GM08714 (cell line): Measurements from ENCODE around the gene PCDHGC4.

Source experiments
- H3K4me3 ChIP-seq: fragments of 200-500 bp; sonication (Bioruptor generic); 2 replicates; pipeline ENCODE4 v1.5.1; 2014; ENCODE audit warnings: mild to moderate bottlenecking, low read length, inconsistent platforms
- ZNF274 ChIP-seq: IDR thresholded peaks from 2 replicates; pipeline ENCODE4 v1.6.1; 2012; ENCODE audit warnings: mild to moderate bottlenecking, low read depth, low read length

PCDHGC4 gene

DNA sequence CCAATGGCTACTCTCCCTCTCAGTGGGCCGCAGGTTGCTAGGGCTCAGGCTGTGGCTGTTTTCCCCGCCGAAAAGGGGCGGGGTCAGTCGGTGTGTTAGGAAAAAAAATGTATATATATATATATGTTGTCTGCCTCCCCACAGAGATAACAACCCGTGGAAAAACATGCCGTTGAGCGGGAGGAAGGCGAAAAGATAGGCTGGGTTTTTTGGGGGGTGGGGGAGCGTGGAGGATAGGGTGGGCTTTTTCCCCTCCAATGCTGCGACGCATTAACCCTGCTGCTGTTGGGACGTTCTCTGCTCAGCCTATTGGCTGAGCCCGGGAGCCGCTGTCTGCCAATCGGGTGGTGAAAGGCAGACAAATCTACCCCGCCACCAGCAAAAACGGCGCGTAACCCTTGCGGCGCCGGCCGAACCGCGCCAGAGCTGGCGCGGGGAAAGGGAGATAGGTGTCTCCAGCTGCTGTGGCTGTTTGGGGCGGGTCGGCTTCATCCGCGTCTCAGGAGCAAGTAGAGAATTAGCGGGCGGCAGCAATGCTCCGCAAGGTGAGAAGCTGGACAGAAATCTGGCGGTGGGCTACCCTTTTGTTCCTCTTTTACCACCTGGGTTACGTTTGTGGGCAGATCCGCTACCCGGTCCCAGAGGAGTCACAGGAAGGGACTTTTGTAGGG, at the start of gene PCDHGC4:
TSS of gene PCDHGC4 (plus strand) at position 390 of the 671 bp plus-strand sequence. CDS start at position 534, 144 bp downstream.
- H3K4me3 ChIP-seq: no peak within 1 kb of the TSS
- no peak for TF ChIP-seq ZNF274

DNA sequence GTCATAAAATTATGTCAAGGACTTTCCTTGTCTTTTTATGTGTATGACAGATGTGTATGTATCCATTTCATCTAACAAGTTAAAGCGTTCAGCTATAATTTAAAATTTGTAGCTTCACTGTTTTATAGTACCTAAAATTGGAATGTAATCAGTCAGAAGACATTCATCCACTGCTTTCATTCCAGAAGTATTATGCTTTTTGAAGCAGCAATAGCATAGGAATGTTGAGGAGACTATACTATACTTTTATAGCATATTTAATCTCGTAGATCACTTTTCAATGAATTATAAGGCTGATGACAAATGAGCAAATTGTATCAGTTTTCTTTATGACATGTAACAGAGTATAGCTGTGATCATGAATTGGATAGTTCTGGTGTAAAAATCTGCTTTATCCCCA, 47.6 kb upstream of the PCDHGC4 start:
- TF ChIP-seq ZNF274: no peak
- H3K4me3 ChIP-seq: no peak overlapping the region

DNA sequence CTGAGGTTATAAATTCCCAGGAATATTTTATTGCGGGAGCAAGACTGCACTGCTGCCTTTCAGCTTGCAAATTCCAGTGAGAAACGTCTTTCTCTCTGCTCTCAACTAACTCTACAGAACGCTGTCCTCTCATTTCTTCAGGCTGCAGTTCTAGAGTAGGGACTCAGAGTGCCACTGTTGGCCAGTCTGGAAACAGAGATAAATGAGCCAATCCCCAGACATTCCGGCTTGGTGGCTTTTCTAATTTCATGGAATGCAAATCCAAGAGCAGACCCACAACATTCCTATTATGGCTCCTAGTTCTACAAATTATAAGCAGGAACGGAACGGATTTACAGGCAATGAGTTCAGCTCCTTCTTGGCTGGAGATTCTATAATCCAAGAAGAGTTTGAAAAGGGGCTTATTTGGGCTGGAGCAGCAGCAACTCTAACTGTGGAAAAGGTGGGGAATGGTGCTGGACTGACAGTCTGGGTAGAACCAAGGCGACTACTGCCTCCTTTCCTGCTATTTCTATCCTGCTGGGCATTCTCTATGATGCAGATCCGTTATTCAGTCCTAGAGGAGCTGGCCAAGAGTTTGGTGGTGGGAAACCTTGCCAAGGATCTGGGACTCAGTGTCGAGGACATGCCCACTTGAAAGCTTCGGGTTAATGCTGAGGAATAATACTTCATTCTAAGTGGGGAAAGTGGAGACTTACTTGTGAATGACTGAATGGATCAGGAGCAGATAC, 45.3 kb upstream of the PCDHGC4 start:
- H3K4me3 ChIP-seq: no peak overlapping the region
- no peak for TF ChIP-seq ZNF274

DNA sequence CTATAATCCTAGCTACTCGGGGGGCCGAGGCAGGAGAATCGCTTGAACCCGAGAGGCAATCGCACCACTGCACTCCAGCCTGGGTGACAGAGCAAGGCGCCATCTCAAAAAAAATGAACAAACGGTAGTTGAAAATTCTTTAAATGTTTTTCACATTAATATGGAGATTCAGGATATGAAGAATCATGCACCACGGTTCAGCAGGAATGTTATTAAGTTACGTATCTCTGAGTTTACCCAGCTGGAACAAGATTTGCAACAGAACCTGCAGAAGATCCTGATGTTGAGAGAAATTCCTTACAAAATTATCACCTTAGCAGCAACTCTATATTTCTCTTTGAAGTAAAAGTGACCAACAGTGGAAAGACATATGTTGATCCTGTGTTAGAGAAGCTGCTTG, 44.5 kb upstream of the PCDHGC4 start:
- no peak overlapping the region for H3K4me3 ChIP-seq
- TF ChIP-seq ZNF274: no peak

DNA sequence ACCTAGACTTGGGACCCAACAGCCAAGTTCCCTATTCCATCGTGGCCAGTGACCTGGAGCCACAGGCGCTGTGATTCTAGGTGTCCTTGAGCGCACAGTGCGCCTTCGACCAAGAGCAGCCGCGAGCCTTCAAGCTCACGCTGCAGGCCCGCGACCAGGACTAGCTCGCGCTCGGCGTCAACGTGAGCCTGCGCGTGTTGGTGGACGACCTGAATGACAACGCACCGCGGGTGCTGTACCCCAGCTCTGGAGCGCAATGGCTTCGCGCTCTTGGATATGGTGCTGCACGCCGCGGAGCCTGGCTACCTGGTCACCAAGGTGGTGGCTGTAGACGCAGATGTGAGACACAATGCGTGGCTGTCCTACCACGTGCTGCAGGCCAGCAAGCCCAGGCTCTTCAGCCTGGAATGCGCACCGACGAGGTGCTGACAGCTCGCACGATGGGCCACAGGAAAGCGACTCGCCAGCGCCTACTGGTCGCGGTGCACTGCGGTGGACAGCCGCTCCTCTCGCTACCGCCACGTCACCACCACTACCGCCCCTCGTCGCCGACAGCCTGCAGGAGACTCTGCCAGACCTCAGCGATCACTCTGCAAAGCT, 43.2 kb upstream of the PCDHGC4 start:
- no peak overlapping the region for H3K4me3 ChIP-seq

DNA sequence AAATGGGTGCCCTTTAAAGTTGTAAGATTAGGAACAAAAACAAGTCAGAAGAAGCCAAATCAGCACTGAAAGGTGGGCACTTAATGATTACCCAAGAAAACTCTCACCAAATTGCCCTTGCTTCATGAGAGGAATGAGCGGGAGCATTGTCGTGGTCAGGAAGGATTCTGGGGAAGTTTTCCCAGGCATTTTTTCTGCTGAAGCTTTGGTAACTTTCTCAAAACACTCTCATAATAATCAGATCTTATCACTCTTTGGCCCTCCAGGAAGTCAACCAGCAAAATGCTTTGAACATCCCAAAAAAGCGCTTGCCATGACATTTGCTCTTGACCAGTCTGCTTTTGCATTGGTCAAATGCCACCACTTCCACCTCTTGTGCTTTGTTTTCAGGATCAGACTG, 19.5 kb upstream of the PCDHGC4 start:
- TF ChIP-seq ZNF274: no peak
- H3K4me3 ChIP-seq: no peak overlapping the region

More for the DNA sequence above, 43.2 kb upstream of the PCDHGC4 start:
- no peak for TF ChIP-seq ZNF274

DNA sequence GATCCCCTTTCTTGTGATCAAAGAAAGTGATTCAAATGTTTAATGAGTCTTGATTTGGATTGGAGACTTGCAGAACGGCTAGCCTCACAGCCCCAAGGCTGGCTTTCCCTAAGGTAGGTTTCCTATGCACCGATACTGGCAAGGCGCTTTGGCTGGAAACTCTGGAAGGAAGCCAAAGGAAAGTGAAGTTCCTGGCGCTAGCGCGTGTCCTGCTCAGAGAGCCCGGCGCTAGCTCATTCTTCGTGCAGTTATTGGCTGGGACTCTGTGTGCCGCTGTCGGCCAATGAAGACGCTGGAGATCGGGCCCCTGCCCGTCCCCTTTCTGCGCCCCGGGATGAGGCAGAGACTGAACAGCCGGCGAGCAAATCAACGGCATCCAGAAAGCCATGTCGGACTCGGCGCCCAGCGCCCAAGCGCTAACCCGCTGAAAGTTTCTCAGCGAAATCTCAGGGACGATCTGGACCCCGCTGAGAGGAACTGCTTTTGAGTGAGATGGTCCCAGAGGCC, 9.2 kb upstream of the PCDHGC4 start, which contains the start of gene PCDHGC3:
TSS of gene PCDHGC3 (plus strand) at position 342 of the 507 bp plus-strand sequence. CDS start at position 493, 151 bp downstream.
- peak within 1 kb of the TSS; percentile 45; the same call in 1 of the 2 replicates for H3K4me3 ChIP-seq
- no peak for TF ChIP-seq ZNF274

DNA sequence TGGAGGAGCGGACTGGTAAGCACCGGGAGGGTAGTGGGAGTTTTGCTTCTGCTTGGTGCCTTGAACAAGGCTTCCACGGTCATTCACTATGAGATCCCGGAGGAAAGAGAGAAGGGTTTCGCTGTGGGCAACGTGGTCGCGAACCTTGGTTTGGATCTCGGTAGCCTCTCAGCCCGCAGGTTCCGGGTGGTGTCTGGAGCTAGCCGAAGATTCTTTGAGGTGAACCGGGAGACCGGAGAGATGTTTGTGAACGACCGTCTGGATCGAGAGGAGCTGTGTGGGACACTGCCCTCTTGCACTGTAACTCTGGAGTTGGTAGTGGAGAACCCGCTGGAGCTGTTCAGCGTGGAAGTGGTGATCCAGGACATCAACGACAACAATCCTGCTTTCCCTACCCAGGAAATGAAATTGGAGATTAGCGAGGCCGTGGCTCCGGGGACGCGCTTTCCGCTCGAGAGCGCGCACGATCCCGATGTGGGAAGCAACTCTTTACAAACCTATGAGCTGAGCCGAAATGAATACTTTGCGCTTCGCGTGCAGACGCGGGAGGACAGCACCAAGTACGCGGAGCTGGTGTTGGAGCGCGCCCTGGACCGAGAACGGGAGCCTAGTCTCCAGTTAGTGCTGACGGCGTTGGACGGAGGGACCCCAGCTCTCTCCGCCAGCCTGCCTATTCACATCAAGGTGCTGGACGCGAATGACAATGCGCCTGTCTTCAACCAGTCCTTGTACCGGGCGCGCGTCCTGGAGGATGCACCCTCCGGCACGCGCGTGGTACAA, 8.5 kb upstream of the PCDHGC4 start:
- no peak for TF ChIP-seq ZNF274

DNA sequence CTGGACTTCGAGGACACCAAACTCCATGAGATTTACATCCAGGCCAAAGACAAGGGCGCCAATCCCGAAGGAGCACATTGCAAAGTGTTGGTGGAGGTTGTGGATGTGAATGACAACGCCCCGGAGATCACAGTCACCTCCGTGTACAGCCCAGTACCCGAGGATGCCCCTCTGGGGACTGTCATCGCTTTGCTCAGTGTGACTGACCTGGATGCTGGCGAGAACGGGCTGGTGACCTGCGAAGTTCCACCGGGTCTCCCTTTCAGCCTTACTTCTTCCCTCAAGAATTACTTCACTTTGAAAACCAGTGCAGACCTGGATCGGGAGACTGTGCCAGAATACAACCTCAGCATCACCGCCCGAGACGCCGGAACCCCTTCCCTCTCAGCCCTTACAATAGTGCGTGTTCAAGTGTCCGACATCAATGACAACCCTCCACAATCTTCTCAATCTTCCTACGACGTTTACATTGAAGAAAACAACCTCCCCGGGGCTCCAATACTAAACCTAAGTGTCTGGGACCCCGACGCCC, 7.7 kb upstream of the PCDHGC4 start:
- H3K4me3 ChIP-seq: no peak overlapping the region; the same call in 1 of the 2 replicates
- no peak for TF ChIP-seq ZNF274

More for the DNA sequence above, 8.5 kb upstream of the PCDHGC4 start:
- peak overlapping the region; percentile 45; the same call in 1 of the 2 replicates for H3K4me3 ChIP-seq

DNA sequence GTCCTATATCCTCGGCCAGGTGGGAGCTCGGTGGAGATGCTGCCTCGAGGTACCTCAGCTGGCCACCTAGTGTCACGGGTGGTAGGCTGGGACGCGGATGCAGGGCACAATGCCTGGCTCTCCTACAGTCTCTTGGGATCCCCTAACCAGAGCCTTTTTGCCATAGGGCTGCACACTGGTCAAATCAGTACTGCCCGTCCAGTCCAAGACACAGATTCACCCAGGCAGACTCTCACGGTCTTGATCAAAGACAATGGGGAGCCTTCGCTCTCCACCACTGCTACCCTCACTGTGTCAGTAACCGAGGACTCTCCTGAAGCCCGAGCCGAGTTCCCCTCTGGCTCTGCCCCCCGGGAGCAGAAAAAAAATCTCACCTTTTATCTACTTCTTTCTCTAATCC, 7.0 kb upstream of the PCDHGC4 start:
- no peak overlapping the region for H3K4me3 ChIP-seq

DNA sequence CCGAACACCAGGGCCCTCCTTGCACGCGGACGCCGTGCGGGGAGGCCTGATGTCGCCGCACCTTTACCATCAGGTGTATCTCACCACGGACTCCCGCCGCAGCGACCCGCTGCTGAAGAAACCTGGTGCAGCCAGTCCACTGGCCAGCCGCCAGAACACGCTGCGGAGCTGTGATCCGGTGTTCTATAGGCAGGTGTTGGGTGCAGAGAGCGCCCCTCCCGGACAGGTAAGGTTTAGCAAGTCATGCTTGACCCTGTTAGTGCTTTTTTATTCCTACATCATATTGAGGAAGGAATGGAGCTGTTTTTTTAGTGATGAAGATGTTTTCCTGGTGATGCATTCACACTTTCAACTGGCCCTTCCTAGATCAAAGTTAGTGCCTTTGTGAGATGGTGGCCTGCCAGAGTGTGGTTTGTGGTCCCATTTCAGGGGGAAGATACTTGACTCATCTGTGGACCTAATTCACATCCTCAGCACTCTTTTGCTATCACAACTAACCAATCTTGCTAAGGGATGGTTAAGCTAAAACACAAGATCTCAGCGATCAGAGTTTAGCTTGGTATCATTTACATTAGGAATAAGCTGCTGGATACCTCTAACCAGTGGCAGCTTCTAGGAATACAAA, 6.4 kb upstream of the PCDHGC4 start:
- H3K4me3 ChIP-seq: no peak overlapping the region
- no peak for TF ChIP-seq ZNF274

More for the DNA sequence above, 7.0 kb upstream of the PCDHGC4 start:
- no peak for TF ChIP-seq ZNF274

DNA sequence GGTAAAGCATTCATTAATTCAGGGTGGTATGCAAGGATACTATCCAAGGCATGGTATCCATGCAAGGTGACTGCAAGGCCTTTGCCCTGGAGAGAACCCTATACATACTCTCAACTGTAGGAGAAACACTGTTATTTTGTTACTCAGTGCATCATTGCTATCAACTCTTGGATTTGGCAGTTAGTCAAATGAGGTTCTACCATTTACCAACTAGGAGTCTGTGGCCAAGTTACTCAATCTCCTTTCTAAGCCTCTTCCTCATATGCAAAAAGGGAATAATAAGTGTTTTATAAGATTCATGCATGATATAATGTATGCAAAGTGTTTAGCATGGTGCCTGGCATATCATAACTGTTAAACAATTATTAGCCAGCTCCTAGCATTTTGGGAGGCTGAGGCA, 5.1 kb upstream of the PCDHGC4 start:
- no peak for TF ChIP-seq ZNF274

DNA sequence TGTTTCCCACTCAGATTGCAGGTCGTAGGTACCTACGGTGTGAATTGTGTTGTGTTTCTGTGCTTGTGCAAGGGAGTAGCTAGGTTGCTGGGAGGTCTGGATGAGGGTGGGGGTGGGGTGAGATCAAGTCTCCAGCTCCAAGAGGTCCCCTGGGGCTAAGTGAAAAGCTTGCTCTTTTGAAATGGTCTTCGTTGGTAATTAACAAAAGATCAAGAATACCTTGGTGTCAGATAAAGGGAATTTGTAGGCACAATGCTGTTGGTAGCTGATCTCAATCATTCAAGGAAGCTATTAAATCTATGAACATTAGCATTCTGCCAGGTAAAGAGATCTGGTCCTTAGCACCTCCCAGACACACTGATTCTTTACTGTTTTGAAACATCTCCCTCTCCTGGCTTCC, 928 bp upstream of the PCDHGC4 start:
- TF ChIP-seq ZNF274: no peak
- no peak overlapping the region for H3K4me3 ChIP-seq

More for the DNA sequence above, 5.1 kb upstream of the PCDHGC4 start:
- no peak overlapping the region for H3K4me3 ChIP-seq

DNA sequence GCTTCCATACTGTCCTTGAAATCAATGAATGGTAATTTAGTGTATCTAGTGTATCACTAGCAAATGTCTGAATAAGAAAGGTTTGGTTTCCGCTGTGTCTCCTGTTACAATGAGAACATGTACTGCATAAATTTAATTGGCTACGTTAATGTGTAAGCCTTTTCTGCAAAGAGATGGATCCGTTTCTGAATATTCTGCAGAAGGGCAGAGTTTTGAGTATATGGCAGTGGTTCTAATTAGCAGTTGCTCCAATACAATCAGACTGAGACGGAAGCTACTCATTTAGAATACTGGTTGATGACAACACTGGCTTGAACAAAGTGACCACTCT, 555 bp upstream of the PCDHGC4 start:
- no peak for TF ChIP-seq ZNF274
- no peak overlapping the region for H3K4me3 ChIP-seq
